Aorta (tissue), 5 donors: Measurements from ENCODE around the gene TM9SF4. TPM values are rescaled to one million over a fixed set of nuclear protein-coding genes. Genes with fewer than 3 reads are reported as not detected.
A peak's percentile ranks its signal among the peaks of the same experiment; 100 is the strongest.

ENCODE experiments used
- ATAC-seq: fragments of 200-7000 bp; cut with Tn5 transposase; one replicate; pipeline ENCODE4 v1.9.1; 2022; ENCODE audit warnings: moderate library complexity; ENCODE audit not compliant: low FRiP score
- DNase-seq, 2 donors: peaks; one replicate each; pipeline ENCODE4 v3.0.0-alpha.2; 2020
- H3K27ac ChIP-seq, 2 donors: one replicate each; pipeline ENCODE4 v1.5.1; 2013; ENCODE audit warnings: low read length in 2 of 2, mild to moderate bottlenecking in 2 of 2, moderate library complexity in 2 of 2, control low read depth in 1 of 2, inconsistent platforms in 1 of 2, low read depth in 1 of 2
- H3K27me3 ChIP-seq, 2 donors: one replicate each; pipeline ENCODE4 v1.6.1; 2013; ENCODE audit warnings: control low read depth in 1 of 2, low read length in 1 of 2, mild to moderate bottlenecking in 1 of 2, moderate library complexity in 1 of 2; ENCODE audit not compliant: insufficient read depth in 2 of 2, control insufficient read depth in 1 of 2
- H3K36me3 ChIP-seq, 2 donors: one replicate each; pipeline ENCODE4 v1.6.1; 2013; ENCODE audit warnings: control low read depth in 1 of 2, low read length in 1 of 2, mild to moderate bottlenecking in 1 of 2; ENCODE audit not compliant: insufficient read depth in 2 of 2, control insufficient read depth in 1 of 2
- H3K4me1 ChIP-seq, 2 donors: one replicate each; pipeline ENCODE4 v1.6.1; 2013; ENCODE audit warnings: low read length in 2 of 2, control low read depth in 1 of 2, mild to moderate bottlenecking in 1 of 2, moderate library complexity in 1 of 2; ENCODE audit not compliant: insufficient read depth in 2 of 2, control insufficient read depth in 1 of 2
- H3K4me3 ChIP-seq, 2 donors: one replicate each; pipeline ENCODE4 v1.5.1; 2013; ENCODE audit warnings: low read length in 2 of 2, control low read depth in 1 of 2, mild to moderate bottlenecking in 1 of 2
- H3K9me3 ChIP-seq: one replicate; pipeline ENCODE4 v1.6.1; 2013; ENCODE audit warnings: mild to moderate bottlenecking, low read length; ENCODE audit not compliant: control insufficient read depth
- WGBS, 2 donors: extraction: QIAGEN DNeasy Blood & Tissue Kit; methylation state at CpG; one replicate each; pipeline ENCODE4 v1.1.7; 2013; 5-methylcytosine and 5-hydroxymethylcytosine counted together
- intact Hi-C, 2 donors: fragments of 100-400 bp; cut with DNase I; formaldehyde crosslinking; loops; one replicate each; pipeline versions ENCODE4 v1.14.2 to v1.15.0; 2022
- polyA plus RNA-seq, 2 donors: library from polyadenylated mRNA; stranded (reverse); fragments of 200-250 nt; gene quantifications; one replicate each; pipeline ENCODE4 v1.2.3, GENCODE V29; 2013
- total RNA-seq, 2 donors: library from RNA; stranded (reverse); fragmentation: NEBNext Ultra II Directional; extraction: Animal tissue kit (Norgen Biotek cat#: 25700); gene quantifications; one replicate each; pipeline ENCODE4 v1.2.1, GENCODE V29; 2021
- donor health status: healthy with polysubstance abuse.
- donor health status: Bipolar disorder and iron deficiency.
- donor health status: DM: no; HTN: no; CAD: no.
- donor health status: DM: no; HTN: no; CAD: no.
- donor health status: DM: yes; HTN: yes; CAD: no.

The TM9SF4 gene
- total and polyA plus RNA-seq, 4 donors: 8.1 to 49.0 (median 27.8) TPM

GRCh38 chr20:32070690-32071213, 38.8 kb upstream of the TM9SF4 start:
- no peak for DNase-seq
- intact Hi-C loops: no loop called here
- Histone ChIP-seq H3K4me1 (no peaks in the 10 kb centered on the region), H3K9me3 (no peaks in the 10 kb centered on the region), H3K36me3 (no peaks in the 10 kb centered on the region), H3K27me3 (no peaks in the 10 kb centered on the region), H3K27ac (no peak overlapping the region), H3K4me3 (no peak overlapping the region)
- 34 to 40% methylated on average over 4 of the region's 4 CpGs for WGBS, 2 donors
- no peak for ATAC-seq

GRCh38 chr20:32071395-32072167, 37.9 kb upstream of the TM9SF4 start:
- Histone ChIP-seq H3K4me3 (no peak overlapping the region), H3K27ac (no peak overlapping the region), H3K27me3 (no peaks in the 10 kb centered on the region), H3K4me1 (no peaks in the 10 kb centered on the region), H3K9me3 (no peaks in the 10 kb centered on the region), H3K36me3 (no peaks in the 10 kb centered on the region)
- WGBS, 2 donors: 76 to 80% methylated on average over 17 of the region's 17 CpGs
- ATAC-seq: no peak
- DNase-seq: peak in 1 of 2 donors; percentile 52
- intact Hi-C loops: no loop called here

GRCh38 chr20:32072168-32072750, 37.3 kb upstream of the TM9SF4 start:
- 68 to 71% methylated on average over 6 of the region's 6 CpGs for WGBS, 2 donors
- H3K27me3 ChIP-seq: no peaks in the 10 kb centered on the region
- no peak overlapping the region for H3K4me3 ChIP-seq
- no peaks in the 10 kb centered on the region for H3K9me3 ChIP-seq
- H3K36me3 ChIP-seq: no peaks in the 10 kb centered on the region
- H3K27ac ChIP-seq: no peak overlapping the region
- DNase-seq: no peak
- no peak for ATAC-seq
- intact Hi-C loops: no loop called here
- H3K4me1 ChIP-seq: no peaks in the 10 kb centered on the region

- Histone ChIP-seq H3K27me3 (no peaks in the 10 kb centered on the region), H3K36me3 (no peaks in the 10 kb centered on the region), H3K9me3 (no peaks in the 10 kb centered on the region), H3K4me1 (no peaks in the 10 kb centered on the region), H3K27ac (no peak overlapping the region), H3K4me3 (no peak overlapping the region)
- DNase-seq: no peak
- intact Hi-C loops: no loop called here
- WGBS, 2 donors: 81 to 88% methylated on average over 1 of the region's 1 CpG
- no peak for ATAC-seq
Measured at GRCh38 chr20:32075534-32075933, 34.0 kb upstream of the TM9SF4 start.

GRCh38 chr20:32077190-32077589, 32.3 kb upstream of the TM9SF4 start:
- WGBS, 2 donors: 74 to 80% methylated on average over 4 of the region's 4 CpGs
- H3K9me3 ChIP-seq: no peaks in the 10 kb centered on the region
- intact Hi-C loops: no loop called here
- H3K27ac ChIP-seq: no peak overlapping the region
- no peaks in the 10 kb centered on the region for H3K4me1 ChIP-seq
- no peaks in the 10 kb centered on the region for H3K36me3 ChIP-seq
- no peak overlapping the region for H3K4me3 ChIP-seq
- H3K27me3 ChIP-seq: no peaks in the 10 kb centered on the region
- no peak for ATAC-seq
- DNase-seq: no peak

GRCh38 chr20:32078322-32078721, 31.2 kb upstream of the TM9SF4 start:
- Histone ChIP-seq H3K36me3 (no peaks in the 10 kb centered on the region), H3K27ac (no peak overlapping the region), H3K9me3 (no peaks in the 10 kb centered on the region), H3K27me3 (no peaks in the 10 kb centered on the region), H3K4me3 (no peak overlapping the region), H3K4me1 (no peaks in the 10 kb centered on the region)
- DNase-seq: no peak
- 73 to 96% methylated on average over 5 of the region's 5 CpGs for WGBS, 2 donors
- intact Hi-C loops: no loop called here
- no peak for ATAC-seq

GRCh38 chr20:32078791-32079190, 30.7 kb upstream of the TM9SF4 start:
- no peak for ATAC-seq

GRCh38 chr20:32079655-32080109, 29.8 kb upstream of the TM9SF4 start:
- H3K36me3 ChIP-seq: no peaks in the 10 kb centered on the region
- H3K27ac ChIP-seq: no peak overlapping the region
- DNase-seq (peak in 1 of 2 donors; percentile 51), ATAC-seq (no peak)
- intact Hi-C loops: no loop called here
- H3K4me1 ChIP-seq: no peaks in the 10 kb centered on the region
- 67% methylated on average over 8 of the region's 8 CpGs for WGBS, 2 donors
- no peak overlapping the region for H3K4me3 ChIP-seq
- H3K27me3 ChIP-seq: no peaks in the 10 kb centered on the region
- no peaks in the 10 kb centered on the region for H3K9me3 ChIP-seq

More at GRCh38 chr20:32078791-32079190, 30.7 kb upstream of the TM9SF4 start:
- intact Hi-C loops: no loop called here
- no peak overlapping the region for H3K27ac ChIP-seq
- no peaks in the 10 kb centered on the region for H3K4me1 ChIP-seq
- H3K36me3 ChIP-seq: no peaks in the 10 kb centered on the region
- no peaks in the 10 kb centered on the region for H3K27me3 ChIP-seq
- no peaks in the 10 kb centered on the region for H3K9me3 ChIP-seq
- DNase-seq: no peak
- H3K4me3 ChIP-seq: no peak overlapping the region

GRCh38 chr20:32080783-32081182, 28.7 kb upstream of the TM9SF4 start:
- Histone ChIP-seq H3K4me1 (no peaks in the 10 kb centered on the region), H3K27ac (no peak overlapping the region), H3K4me3 (no peak overlapping the region), H3K36me3 (no peaks in the 10 kb centered on the region), H3K9me3 (no peaks in the 10 kb centered on the region), H3K27me3 (no peaks in the 10 kb centered on the region)
- ATAC-seq: no peak
- intact Hi-C loops: no loop called here
- DNase-seq: no peak
- WGBS, 2 donors: 63 to 88% methylated on average over 3 of the region's 3 CpGs
